ENCODE measurements around the gene TBXT. TPM values are rescaled to one million over a fixed set of nuclear protein-coding genes. Genes with fewer than 3 reads are reported as not detected.

TBXT gene
- total RNA-seq, 2 experiments from 2014 or later = not detected

Other genes with a start within 250 kb of the TBXT start
- under 1 TPM; 0.08 to 0.33 TPM for gene PRR18, start 140.5 kb upstream of the TBXT start, total RNA-seq
- 10 to 100 TPM; 46.3 to 47.5 TPM for gene SFT2D1, start 174.7 kb upstream of the TBXT start, total RNA-seq
- 10 to 100 TPM; 22.2 to 25.2 TPM for gene MPC1, start 215.1 kb upstream of the TBXT start, total RNA-seq

All from activated naive CD8-positive, alpha-beta T cell treated with anti-CD3 and anti-CD28 coated beads for 36 hours (primary cell).